Spleen (tissue), 11 donors: Measurements from ENCODE around the gene ZBTB7A. TPM values are rescaled to one million over a fixed set of nuclear protein-coding genes. Genes with fewer than 3 reads are reported as not detected.

Experiments
- DNase-seq: peaks from one replicate; pipeline ENCODE4 v3.0.0-alpha.2; 2020
- H3K27ac ChIP-seq, 8 donors: fragments of 200-600 bp; sonication (generic) in 7 of 8; 1 replicate in 4 of 8; 2 replicates in 4 of 8; pipeline versions ENCODE4 v1.5.0 to v1.8.0; 2016 to 2021; ENCODE audit warnings: inconsistent platforms in 4 of 8, mild to moderate bottlenecking in 4 of 8, moderate library complexity in 1 of 8
- H3K27me3 ChIP-seq, 7 donors: fragments of 200-600 bp; sonication (generic) in 6 of 7; replicated peaks in 1 of 7; 1 replicate in 4 of 7; 2 replicates in 3 of 7; pipeline versions ENCODE4 v1.5.0 to v1.8.0; 2016 to 2021; ENCODE audit warnings: inconsistent platforms in 3 of 7, mild to moderate bottlenecking in 1 of 7
- H3K36me3 ChIP-seq, 6 donors: fragments of 200-600 bp; sonication (generic) in 5 of 6; 1 replicate in 4 of 6; 2 replicates in 2 of 6; pipeline versions ENCODE4 v1.5.0 to v1.8.0; 2016 to 2021; ENCODE audit warnings: inconsistent platforms in 2 of 6
- H3K4me1 ChIP-seq, 6 donors: fragments of 200-600 bp; sonication (generic) in 5 of 6; 1 replicate in 3 of 6; 2 replicates in 3 of 6; pipeline versions ENCODE4 v1.5.0 to v1.8.0; 2016 to 2021; ENCODE audit warnings: inconsistent platforms in 3 of 6
- H3K4me3 ChIP-seq, 8 donors: fragments of 200-600 bp; sonication (generic) in 7 of 8; 1 replicate in 4 of 8; 2 replicates in 4 of 8; pipeline versions ENCODE4 v1.5.0 to v1.8.0; 2016 to 2021; ENCODE audit warnings: inconsistent platforms in 4 of 8, mild to moderate bottlenecking in 4 of 8, moderate library complexity in 2 of 8
- H3K9me3 ChIP-seq, 8 donors: fragments of 200-600 bp; sonication (generic) in 7 of 8; 1 replicate in 4 of 8; 2 replicates in 4 of 8; pipeline versions ENCODE4 v1.5.0 to v1.8.0; 2016 to 2021; ENCODE audit warnings: inconsistent platforms in 4 of 8
- POLR2A ChIP-seq, 3 donors: fragments of 450-650 bp; IDR thresholded peaks; one replicate each; pipeline ENCODE4 v1.5.1; 2017; ENCODE audit warnings: antibody characterized with exemption in 3 of 3, mild to moderate bottlenecking in 1 of 3
- POLR2AphosphoS5 ChIP-seq, 3 donors: sonication (generic); formaldehyde crosslinking; IDR thresholded peaks; one replicate each; pipeline ENCODE4 v1.5.1; 2017; ENCODE audit warnings: antibody characterized with exemption in 3 of 3
- WGBS, 5 donors: extraction: QIAGEN DNeasy Blood & Tissue Kit in 3 of 5; methylation state at CpG; one replicate each; pipeline versions ENCODE4 v1.1.5 to v1.1.7; 2013 to 2018; 5-methylcytosine and 5-hydroxymethylcytosine counted together
- intact Hi-C: fragments of 100-400 bp; cut with DNase I; formaldehyde crosslinking; loops from one replicate; pipeline ENCODE4 v1.15.0; 2023; ENCODE audit warnings: low total_unique reads
- polyA plus RNA-seq, 3 donors: library from polyadenylated mRNA; stranded (reverse); fragments of 200-250 nt; gene quantifications; one replicate each; pipeline ENCODE4 v1.2.1, GENCODE V29; 2013
- total RNA-seq, 7 donors: library from RNA; depleted of rRNA in 3 of 7; stranded (reverse); fragments of >200 nt in 3 of 7; fragmentation: NEBNext Ultra II Directional in 4 of 7; extraction: Animal tissue kit (Norgen Biotek cat#: 25700) in 4 of 7; gene quantifications; one replicate each; pipeline versions ENCODE4 v1.1.0 to v1.2.1, GENCODE V29; 2016 to 2021
- TF ChIP-seq, protein P1 (sequence below), 11 experiments: fragments of 200-600 bp in 7 of 11; fragments of 450-650 bp in 4 of 11; sonication (generic) in 4 of 11; IDR thresholded peaks in 8 of 11; conservative IDR thresholded peaks in 3 of 11; 1 replicate in 7 of 11; 2 replicates in 4 of 11; pipeline versions ENCODE4 v1.4.0 to v1.8.0; 2016 to 2021; ENCODE audit warnings: antibody characterized with exemption in 11 of 11, inconsistent platforms in 4 of 11, mild to moderate bottlenecking in 1 of 11
- donor health status: healthy with polysubstance abuse.
- donor health status: DM: no; HTN: no; CAD: no; lungs with moderate emphysema.
- donor health status: DM: no; HTN: no; CAD: no.
- donor health status: Bipolar disorder and iron deficiency.
- donor health status: healthy.
- donor health status: DM: no; HTN: no; CAD: no.
- donor health status: DM: yes; HTN: yes; CAD: no.

ZBTB7A gene
- total and polyA plus RNA-seq, 10 donors, result 4.0 to 68.1 (median 50.8) TPM

DNA sequence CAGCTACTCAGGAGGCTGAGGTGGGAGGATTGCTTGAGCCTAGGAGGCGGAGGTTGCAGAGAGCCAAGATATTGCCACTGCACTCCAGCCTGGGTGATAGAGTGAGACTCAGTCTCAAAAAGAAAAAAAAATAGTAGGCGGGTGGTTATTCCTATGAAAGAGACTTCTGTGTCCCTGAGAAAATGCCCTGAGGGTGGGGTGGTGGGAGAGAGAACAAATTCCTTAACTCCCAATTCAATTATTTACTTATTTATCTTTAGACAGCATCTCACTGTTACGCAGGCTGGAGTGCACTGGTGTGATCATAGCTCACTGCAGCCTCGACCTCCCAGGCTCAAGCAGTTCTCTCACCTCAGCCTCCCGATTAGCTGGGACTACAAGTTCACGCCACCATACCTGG lies 71.1 kb downstream of the ZBTB7A start:
- H3K4me3 ChIP-seq, result no peak overlapping the region
- no peaks in the 10 kb centered on the region for H3K9me3 ChIP-seq
- no peak for DNase-seq
- WGBS, 5 donors, result 83 to 92% (median 87%) methylated on average over 6 of the region's 6 CpGs
- TF ChIP-seq POLR2A (IDR thresholded peaks at IDR 0.05) (no peak), POLR2AphosphoS5 (IDR thresholded peaks at IDR 0.05) (no peak)
- TF ChIP-seq, protein P1, sequence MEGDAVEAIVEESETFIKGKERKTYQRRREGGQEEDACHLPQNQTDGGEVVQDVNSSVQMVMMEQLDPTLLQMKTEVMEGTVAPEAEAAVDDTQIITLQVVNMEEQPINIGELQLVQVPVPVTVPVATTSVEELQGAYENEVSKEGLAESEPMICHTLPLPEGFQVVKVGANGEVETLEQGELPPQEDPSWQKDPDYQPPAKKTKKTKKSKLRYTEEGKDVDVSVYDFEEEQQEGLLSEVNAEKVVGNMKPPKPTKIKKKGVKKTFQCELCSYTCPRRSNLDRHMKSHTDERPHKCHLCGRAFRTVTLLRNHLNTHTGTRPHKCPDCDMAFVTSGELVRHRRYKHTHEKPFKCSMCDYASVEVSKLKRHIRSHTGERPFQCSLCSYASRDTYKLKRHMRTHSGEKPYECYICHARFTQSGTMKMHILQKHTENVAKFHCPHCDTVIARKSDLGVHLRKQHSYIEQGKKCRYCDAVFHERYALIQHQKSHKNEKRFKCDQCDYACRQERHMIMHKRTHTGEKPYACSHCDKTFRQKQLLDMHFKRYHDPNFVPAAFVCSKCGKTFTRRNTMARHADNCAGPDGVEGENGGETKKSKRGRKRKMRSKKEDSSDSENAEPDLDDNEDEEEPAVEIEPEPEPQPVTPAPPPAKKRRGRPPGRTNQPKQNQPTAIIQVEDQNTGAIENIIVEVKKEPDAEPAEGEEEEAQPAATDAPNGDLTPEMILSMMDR (IDR thresholded peaks at IDR 0.05 in 8 of 11, conservative IDR thresholded peaks at IDR 0.05 in 3 of 11), result no peak
- H3K4me1 ChIP-seq, result peaks cover 0 to 7% (median 3%) of the 10 kb centered on the region in 6 donors
- no peaks in the 10 kb centered on the region for H3K36me3 ChIP-seq
- intact Hi-C loops, result loop anchor here (10.0 kb wide), 1 partner anchor 189 kb away; the partner anchor contains the start of genes ANKRD24 and SIRT6
- no peak overlapping the region for H3K27ac ChIP-seq
- H3K27me3 ChIP-seq, result no peaks in the 10 kb centered on the region

Other genes starting within 250 kb of the ZBTB7A start
- gene ZFR2, start 197.9 kb downstream of the ZBTB7A start, total RNA-seq, result under 1 TPM in 4 of 7 donors, not detected in 3; 0.13 to 0.92 (median 0.47) TPM
- under 1 TPM; 0.11 to 0.43 (median 0.26) TPM for gene ZFR2, start 197.9 kb downstream of the ZBTB7A start, polyA plus RNA-seq
- not detected for gene ATCAY, start 186.2 kb downstream of the ZBTB7A start, total RNA-seq
- gene ATCAY, start 186.2 kb downstream of the ZBTB7A start, polyA plus RNA-seq, result not detected
- gene NMRK2, start 133.8 kb downstream of the ZBTB7A start, total RNA-seq, result not detected
- gene NMRK2, start 133.8 kb downstream of the ZBTB7A start, polyA plus RNA-seq, result 1 to 10 TPM in 1 of 3 donors, under 1 TPM in 2; 0.29 to 1.5 (median 0.52) TPM
- 10 to 100 TPM; 37.1 to 49.3 (median 46.7) TPM for gene DAPK3, start 95.8 kb downstream of the ZBTB7A start, total RNA-seq
- gene DAPK3, start 95.8 kb downstream of the ZBTB7A start, polyA plus RNA-seq, result 10 to 100 TPM; 26.5 to 68.8 (median 30.8) TPM
- 1,000 to 10,000 TPM; 1,078 to 1,961 (median 1,406) TPM for gene EEF2, start 81.4 kb downstream of the ZBTB7A start, total RNA-seq
- 1,000 to 10,000 TPM in 1 of 3 donors, 100 to 1,000 TPM in 2; 565 to 1,281 (median 624) TPM for gene EEF2, start 81.4 kb downstream of the ZBTB7A start, polyA plus RNA-seq
- gene PIAS4, start 59.2 kb downstream of the ZBTB7A start, total RNA-seq, result 10 to 100 TPM; 16.4 to 30.5 (median 29.0) TPM
- 10 to 100 TPM in 1 of 3 donors, 1 to 10 TPM in 2; 6.2 to 13.9 (median 6.4) TPM for gene PIAS4, start 59.2 kb downstream of the ZBTB7A start, polyA plus RNA-seq
- gene MAP2K2, start 57.2 kb upstream of the ZBTB7A start, total RNA-seq, result 100 to 1,000 TPM in 5 of 7 donors, 10 to 100 TPM in 2; 95.3 to 131 (median 101) TPM
- 100 to 1,000 TPM; 117 to 165 (median 160) TPM for gene MAP2K2, start 57.2 kb upstream of the ZBTB7A start, polyA plus RNA-seq
- gene CREB3L3, start 86.7 kb upstream of the ZBTB7A start, total RNA-seq, result 1 to 10 TPM in 1 of 7 donors, under 1 TPM in 2, not detected in 4; 0.19 to 1.1 (median 0.37) TPM
- gene CREB3L3, start 86.7 kb upstream of the ZBTB7A start, polyA plus RNA-seq, result under 1 TPM in 1 of 3 donors, not detected in 2; 0.07 TPM
- 10 to 100 TPM; 15.9 to 39.8 (median 27.7) TPM for gene SIRT6, start 115.7 kb upstream of the ZBTB7A start, total RNA-seq
- gene SIRT6, start 115.7 kb upstream of the ZBTB7A start, polyA plus RNA-seq, result 10 to 100 TPM; 23.1 to 37.5 (median 35.6) TPM
- 1 to 10 TPM in 3 of 7 donors, under 1 TPM in 4; 0.67 to 2.2 (median 0.97) TPM for gene ANKRD24, start 115.8 kb upstream of the ZBTB7A start, total RNA-seq
- 1 to 10 TPM in 1 of 3 donors, under 1 TPM in 2; 0.70 to 1.4 (median 0.80) TPM for gene ANKRD24, start 115.8 kb upstream of the ZBTB7A start, polyA plus RNA-seq
- 10 to 100 TPM; 16.2 to 60.6 (median 38.1) TPM for gene EBI3, start 162.6 kb upstream of the ZBTB7A start, total RNA-seq
- 10 to 100 TPM; 15.0 to 32.9 (median 27.5) TPM for gene EBI3, start 162.6 kb upstream of the ZBTB7A start, polyA plus RNA-seq
- 10 to 100 TPM; 17.4 to 23.3 (median 21.2) TPM for gene YJU2, start 180.2 kb upstream of the ZBTB7A start, total RNA-seq
- 10 to 100 TPM; 27.0 to 34.0 (median 27.5) TPM for gene YJU2, start 180.2 kb upstream of the ZBTB7A start, polyA plus RNA-seq
- 1 to 10 TPM in 2 of 7 donors, not detected in 5; 1.2 to 3.9 TPM for gene SHD, start 212.4 kb upstream of the ZBTB7A start, total RNA-seq
- under 1 TPM in 2 of 3 donors, not detected in 1; 0.05 to 0.41 TPM for gene SHD, start 212.4 kb upstream of the ZBTB7A start, polyA plus RNA-seq
- gene TMIGD2, start 235.5 kb upstream of the ZBTB7A start, total RNA-seq, result 1 to 10 TPM; 1.6 to 5.0 (median 3.8) TPM
- 1 to 10 TPM; 3.1 to 6.1 (median 4.5) TPM for gene TMIGD2, start 235.5 kb upstream of the ZBTB7A start, polyA plus RNA-seq
- gene FSD1, start 237.7 kb upstream of the ZBTB7A start, total RNA-seq, result 1 to 10 TPM in 6 of 7 donors, under 1 TPM in 1; 0.80 to 6.6 (median 2.0) TPM
- 1 to 10 TPM; 2.3 to 3.0 (median 2.5) TPM for gene FSD1, start 237.7 kb upstream of the ZBTB7A start, polyA plus RNA-seq